Activated T-cell treated with anti-CD3 and anti-CD28 coated beads, Interleukin-2, amount 50 U/mL, for 4 hours (primary cell): ENCODE data around the gene FAM3D. TPM values are rescaled to one million over a fixed set of nuclear protein-coding genes. Genes with fewer than 3 reads are reported as not detected.
"Not testable (repeated sequence)": the region's sequence is repeated elsewhere in the genome, so short reads cannot be mapped to it uniquely, and the experiment has no call there.

ENCODE experiments used
- ATAC-seq, 2 donors: fragments of 200-7000 bp; cut with Tn5 transposase; one replicate each; pipeline ENCODE4 v1.10.0; 2021
- DNase-seq: peaks from one replicate; pipeline ENCODE4 v3.0.0-alpha.2; 2020
- H3K27me3 Mint-ChIP-seq: one replicate; pipeline ENCODE4 v1.8.0; 2021; ENCODE audit warnings: low read depth, mixed read lengths
- H3K36me3 Mint-ChIP-seq: one replicate; pipeline ENCODE4 v1.8.0; 2022; ENCODE audit warnings: mixed read lengths; ENCODE audit not compliant: insufficient read depth
- H3K4me1 Mint-ChIP-seq: one replicate; pipeline ENCODE4 v1.8.0; 2021; ENCODE audit warnings: low read depth, mixed read lengths
- H3K4me3 Mint-ChIP-seq: one replicate; pipeline ENCODE4 v1.8.0; 2021; ENCODE audit warnings: mild to moderate bottlenecking, moderate library complexity, mixed read lengths
- H3K9me3 Mint-ChIP-seq: one replicate; pipeline ENCODE4 v1.8.0; 2021; ENCODE audit warnings: mixed read lengths
- total RNA-seq, 3 donors: library from RNA; stranded (reverse); gene quantifications; one replicate each; pipeline ENCODE4 v1.2.1, GENCODE V29; 2021

Gene FAM3D
- total RNA-seq, 3 donors from 2014 or later, result not detected

GRCh38 chr3:58693940-58694850 is 27.6 kb upstream of the FAM3D start:
- H3K4me3 Mint-ChIP-seq, result no peak overlapping the region
- H3K4me1 Mint-ChIP-seq, result no peaks in the 10 kb centered on the region
- peaks cover 13% of the 10 kb centered on the region for H3K9me3 Mint-ChIP-seq
- ATAC-seq (no peak), DNase-seq (no peak)
- no peaks in the 10 kb centered on the region for H3K36me3 Mint-ChIP-seq
- H3K27me3 Mint-ChIP-seq, result peaks cover 6% of the 10 kb centered on the region

GRCh38 chr3:58692484-58692883 is 25.9 kb upstream of the FAM3D start:
- no peaks in the 10 kb centered on the region for H3K4me1 Mint-ChIP-seq
- DNase-seq, result no peak

GRCh38 chr3:58691997-58692396 is 25.4 kb upstream of the FAM3D start:
- DNase-seq, result no peak
- Mint-ChIP-seq H3K9me3 (peaks cover 13% of the 10 kb centered on the region), H3K4me3 (no peak overlapping the region), H3K27me3 (peaks cover 6% of the 10 kb centered on the region), H3K36me3 (no peaks in the 10 kb centered on the region), H3K4me1 (no peaks in the 10 kb centered on the region)
- ATAC-seq, result no peak

More at GRCh38 chr3:58692484-58692883, 25.9 kb upstream of the FAM3D start:
- Mint-ChIP-seq H3K4me3 (no peak overlapping the region), H3K9me3 (peaks cover 13% of the 10 kb centered on the region), H3K36me3 (no peaks in the 10 kb centered on the region), H3K27me3 (peaks cover 6% of the 10 kb centered on the region)
- ATAC-seq, result no peak

- Mint-ChIP-seq H3K4me1 (no peaks in the 10 kb centered on the region), H3K36me3 (no peaks in the 10 kb centered on the region), H3K4me3 (no peak overlapping the region), H3K27me3 (peaks cover 6% of the 10 kb centered on the region), H3K9me3 (peaks cover 13% of the 10 kb centered on the region)
- ATAC-seq (no peak), DNase-seq (no peak)
Observed at GRCh38 chr3:58690490-58690889, 23.9 kb upstream of the FAM3D start.

GRCh38 chr3:58688574-58688973 is 22.0 kb upstream of the FAM3D start:
- Mint-ChIP-seq H3K4me1 (no peaks in the 10 kb centered on the region), H3K9me3 (peaks cover 13% of the 10 kb centered on the region), H3K27me3 (peaks cover 6% of the 10 kb centered on the region), H3K36me3 (no peaks in the 10 kb centered on the region), H3K4me3 (no peak overlapping the region)
- no peak for DNase-seq
- ATAC-seq, result no peak

- H3K27me3 Mint-ChIP-seq, result peaks cover 6% of the 10 kb centered on the region
- DNase-seq (no peak), ATAC-seq (peak in 1 of 2 donors; percentile 18)
- no peak overlapping the region for H3K4me3 Mint-ChIP-seq
- H3K4me1 Mint-ChIP-seq, result no peaks in the 10 kb centered on the region
- H3K9me3 Mint-ChIP-seq, result peaks cover 8% of the 10 kb centered on the region
- no peaks in the 10 kb centered on the region for H3K36me3 Mint-ChIP-seq
Observed at GRCh38 chr3:58686847-58687246, 20.3 kb upstream of the FAM3D start.

- Mint-ChIP-seq H3K9me3 (peaks cover 6% of the 10 kb centered on the region), H3K27me3 (peaks cover 9% of the 10 kb centered on the region), H3K36me3 (no peaks in the 10 kb centered on the region), H3K4me1 (no peaks in the 10 kb centered on the region), H3K4me3 (no peak overlapping the region)
- ATAC-seq, result no peak
- no peak for DNase-seq
Observed at GRCh38 chr3:58685641-58686040, 19.1 kb upstream of the FAM3D start.

GRCh38 chr3:58683466-58683865 is 16.9 kb upstream of the FAM3D start:
- no peak for DNase-seq
- H3K36me3 Mint-ChIP-seq, result no peaks in the 10 kb centered on the region
- no peak overlapping the region for H3K4me3 Mint-ChIP-seq
- ATAC-seq, result peak in 1 of 2 donors; percentile 4
- H3K9me3 Mint-ChIP-seq, result no peaks in the 10 kb centered on the region
- no peaks in the 10 kb centered on the region for H3K4me1 Mint-ChIP-seq
- H3K27me3 Mint-ChIP-seq, result peaks cover 10% of the 10 kb centered on the region

- Mint-ChIP-seq H3K4me3 (no peak overlapping the region), H3K4me1 (no peaks in the 10 kb centered on the region), H3K27me3 (peaks cover 10% of the 10 kb centered on the region), H3K36me3 (no peaks in the 10 kb centered on the region), H3K9me3 (no peaks in the 10 kb centered on the region)
- ATAC-seq, result peak in 1 of 2 donors; percentile 9
- DNase-seq, result no peak
Observed at GRCh38 chr3:58683001-58683458, 16.5 kb upstream of the FAM3D start.

- Mint-ChIP-seq H3K4me1 (no peaks in the 10 kb centered on the region), H3K27me3 (peaks cover 13% of the 10 kb centered on the region), H3K9me3 (no peaks in the 10 kb centered on the region), H3K4me3 (no peak overlapping the region), H3K36me3 (no peaks in the 10 kb centered on the region)
- ATAC-seq (peak in 1 of 2 donors; percentile 52), DNase-seq (no peak)
Observed at GRCh38 chr3:58681863-58682262, 15.3 kb upstream of the FAM3D start.

- ATAC-seq (no peak), DNase-seq (no peak)
- no peaks in the 10 kb centered on the region for H3K36me3 Mint-ChIP-seq
- no peaks in the 10 kb centered on the region for H3K4me1 Mint-ChIP-seq
- H3K4me3 Mint-ChIP-seq, result no peak overlapping the region
- H3K27me3 Mint-ChIP-seq, result peaks cover 14% of the 10 kb centered on the region
- no peaks in the 10 kb centered on the region for H3K9me3 Mint-ChIP-seq
Observed at GRCh38 chr3:58680879-58681525, 14.4 kb upstream of the FAM3D start.

- no peaks in the 10 kb centered on the region for H3K36me3 Mint-ChIP-seq
- no peak for ATAC-seq
- H3K4me3 Mint-ChIP-seq, result no peak overlapping the region
- peaks cover 4% of the 10 kb centered on the region for H3K9me3 Mint-ChIP-seq
- H3K4me1 Mint-ChIP-seq, result no peaks in the 10 kb centered on the region
- H3K27me3 Mint-ChIP-seq, result peaks cover 14% of the 10 kb centered on the region
- DNase-seq, result no peak
Observed at GRCh38 chr3:58679974-58680666, 13.5 kb upstream of the FAM3D start.

GRCh38 chr3:58679446-58679845 is 12.9 kb upstream of the FAM3D start:
- H3K27me3 Mint-ChIP-seq, result peaks cover 14% of the 10 kb centered on the region
- no peak overlapping the region for H3K4me3 Mint-ChIP-seq
- DNase-seq (no peak), ATAC-seq (no peak)
- peaks cover 4% of the 10 kb centered on the region for H3K9me3 Mint-ChIP-seq
- H3K4me1 Mint-ChIP-seq, result no peaks in the 10 kb centered on the region
- H3K36me3 Mint-ChIP-seq, result no peaks in the 10 kb centered on the region

GRCh38 chr3:58678177-58678970 is 11.8 kb upstream of the FAM3D start:
- H3K4me1 Mint-ChIP-seq, H3K4me3 Mint-ChIP-seq, H3K36me3 Mint-ChIP-seq, DNase-seq, ATAC-seq, H3K9me3 Mint-ChIP-seq: not testable (repeated sequence)
- peaks cover 14% of the 10 kb centered on the region for H3K27me3 Mint-ChIP-seq
